ENCODE data around the gene NBAS. TPM values are rescaled to one million over a fixed set of nuclear protein-coding genes. Genes with fewer than 3 reads are reported as not detected.

The NBAS gene
- 67.6 and 97.8 TPM in 2 replicates for total RNA-seq

DNA sequence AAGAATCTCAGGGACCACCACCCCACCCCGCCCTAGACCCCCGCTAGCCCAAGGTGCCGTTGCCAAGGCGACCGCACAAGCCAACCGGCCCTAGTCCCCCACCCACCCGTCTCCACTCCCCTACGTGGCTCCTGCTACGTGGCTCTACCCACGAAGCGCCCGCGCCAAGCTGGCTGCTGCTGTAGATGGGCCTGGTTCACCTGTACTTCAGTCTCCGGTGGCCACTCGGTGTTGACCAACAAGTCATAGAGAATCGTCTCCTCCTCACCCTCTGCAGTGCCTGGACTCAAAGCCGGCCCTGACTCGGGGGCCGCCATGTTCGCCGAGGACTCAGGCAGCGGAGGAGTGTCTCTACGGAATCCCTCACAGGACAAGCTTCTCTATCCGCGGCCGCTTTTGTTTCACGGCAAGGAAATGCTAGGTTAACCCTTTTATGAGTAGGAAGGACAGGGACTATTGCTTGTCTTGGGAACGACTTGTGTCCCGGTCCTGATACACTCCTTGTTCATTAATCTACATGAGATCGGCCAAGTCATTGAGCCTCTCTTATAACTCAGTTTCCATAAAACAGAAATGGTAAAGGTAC, at the start of gene NBAS:
TSS of gene NBAS (minus strand) at position 347 of the 586 bp plus-strand sequence. CDS start at position 317, 30 bp downstream.

GRCh38 chr2:15591692-15592463, 30.7 kb upstream of the NBAS start, which contains the start of gene DDX1:
Gene DDX1 (plus strand): TSS chr2:15591868. CDS start chr2:15591934, 66 bp downstream.

Other genes starting within 250 kb of the NBAS start
- gene DDX1, start 30.5 kb upstream of the NBAS start, total RNA-seq: 106 and 128 TPM in 2 replicates